Osteoblast (primary cell): ENCODE measurements around the gene NEK1. TPM values are rescaled to one million over a fixed set of nuclear protein-coding genes. Genes with fewer than 3 reads are reported as not detected.
"Not testable (repeated sequence)": the region's sequence is repeated elsewhere in the genome, so short reads cannot be mapped to it uniquely, and the experiment has no call there.

Experiments used
- DNase-seq: peaks from one replicate; pipeline ENCODE4 v3.0.0; 2011; ENCODE audit warnings: low spot score, mixed read lengths; ENCODE audit not compliant: insufficient read length; ENCODE audit errors: missing footprints
- H2AFZ ChIP-seq: 2 replicates; pipeline ENCODE4 v1.6.0; 2011; ENCODE audit warnings: mild to moderate bottlenecking, low read length
- H3K27ac ChIP-seq: 2 replicates; pipeline ENCODE4 v1.5.1; 2011; ENCODE audit warnings: mild to moderate bottlenecking, low read depth, low read length, moderate library complexity
- H3K27me3 ChIP-seq: 2 replicates; pipeline ENCODE4 v1.6.0; 2012; ENCODE audit warnings: mild to moderate bottlenecking, control low read depth, inconsistent platforms, low read length, moderate library complexity; ENCODE audit not compliant: insufficient read depth
- H3K36me3 ChIP-seq: 2 replicates; pipeline ENCODE4 v1.5.1; 2011; ENCODE audit warnings: mild to moderate bottlenecking, low read length, control low read depth, moderate library complexity; ENCODE audit not compliant: insufficient read depth
- H3K4me1 ChIP-seq: 2 replicates; pipeline ENCODE4 v1.5.1; 2011; ENCODE audit warnings: mild to moderate bottlenecking, low read length, control low read depth, moderate library complexity; ENCODE audit not compliant: insufficient read depth
- H3K4me2 ChIP-seq: 2 replicates; pipeline ENCODE4 v1.6.0; 2011; ENCODE audit warnings: mild to moderate bottlenecking, low read length; ENCODE audit not compliant: insufficient read depth
- H3K4me3 ChIP-seq: fragments of 200-600 bp; sonication (generic); 3 replicates; pipeline ENCODE4 v1.5.1; 2012; ENCODE audit warnings: mild to moderate bottlenecking, low read length, inconsistent platforms; ENCODE audit not compliant: insufficient read depth
- H3K79me2 ChIP-seq: 2 replicates; pipeline ENCODE4 v1.6.0; 2012; ENCODE audit warnings: mild to moderate bottlenecking, low read length, control low read depth, inconsistent platforms; ENCODE audit not compliant: insufficient read depth
- H3K9me3 ChIP-seq: 2 replicates; pipeline ENCODE4 v1.5.1; 2011; ENCODE audit warnings: low read depth, low read length, control low read depth
- H4K20me1 ChIP-seq: 2 replicates; pipeline ENCODE4 v1.6.0; 2012; ENCODE audit warnings: mild to moderate bottlenecking, low read length, control low read depth; ENCODE audit not compliant: insufficient read depth
- total RNA-seq: library from RNA; depleted of rRNA; stranded (reverse); fragments of >200 nt; gene quantifications from 2 replicates; pipeline ENCODE4 v1.2.3, GENCODE V29; 2012
- TF ChIP-seq, protein P1 (sequence below): IDR thresholded peaks from 2 replicates; pipeline ENCODE4 v1.5.1; 2011; ENCODE audit warnings: mild to moderate bottlenecking, low read depth, low read length, moderate library complexity; ENCODE audit errors: extremely low read depth

The NEK1 gene
- total RNA-seq, 1 donor: 9.8 TPM

DNA sequence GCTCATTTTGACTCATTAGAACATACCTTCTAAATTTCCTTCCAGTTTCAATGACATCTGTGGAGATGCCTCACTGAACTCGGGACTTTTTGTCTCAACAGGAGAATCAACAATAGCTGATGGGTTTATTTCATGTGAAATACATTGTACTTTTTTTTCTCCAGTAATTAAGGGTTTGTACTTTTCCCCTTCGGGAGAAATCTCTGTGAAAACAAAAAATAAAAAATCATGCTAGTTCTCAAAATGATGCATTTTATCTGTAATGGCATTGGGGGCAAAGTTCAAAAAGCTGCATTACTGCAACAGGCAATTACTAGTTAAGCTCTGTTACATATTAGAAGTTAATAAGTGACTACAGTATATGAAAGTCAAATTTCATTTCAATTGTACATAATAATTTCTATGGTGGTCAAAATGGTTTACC is 174.3 kb downstream of the NEK1 start:
- H3K4me2 ChIP-seq: no peak overlapping the region
- no peaks in the 10 kb centered on the region for H3K27me3 ChIP-seq
- no peak overlapping the region for H2AFZ ChIP-seq
- no peaks in the 10 kb centered on the region for H3K36me3 ChIP-seq
- no peak overlapping the region for H3K27ac ChIP-seq
- no peaks in the 10 kb centered on the region for H3K9me3 ChIP-seq
- H3K4me1 ChIP-seq: no peaks in the 10 kb centered on the region
- H3K79me2 ChIP-seq: peaks cover 10% of the 10 kb centered on the region
- TF ChIP-seq, protein P1, sequence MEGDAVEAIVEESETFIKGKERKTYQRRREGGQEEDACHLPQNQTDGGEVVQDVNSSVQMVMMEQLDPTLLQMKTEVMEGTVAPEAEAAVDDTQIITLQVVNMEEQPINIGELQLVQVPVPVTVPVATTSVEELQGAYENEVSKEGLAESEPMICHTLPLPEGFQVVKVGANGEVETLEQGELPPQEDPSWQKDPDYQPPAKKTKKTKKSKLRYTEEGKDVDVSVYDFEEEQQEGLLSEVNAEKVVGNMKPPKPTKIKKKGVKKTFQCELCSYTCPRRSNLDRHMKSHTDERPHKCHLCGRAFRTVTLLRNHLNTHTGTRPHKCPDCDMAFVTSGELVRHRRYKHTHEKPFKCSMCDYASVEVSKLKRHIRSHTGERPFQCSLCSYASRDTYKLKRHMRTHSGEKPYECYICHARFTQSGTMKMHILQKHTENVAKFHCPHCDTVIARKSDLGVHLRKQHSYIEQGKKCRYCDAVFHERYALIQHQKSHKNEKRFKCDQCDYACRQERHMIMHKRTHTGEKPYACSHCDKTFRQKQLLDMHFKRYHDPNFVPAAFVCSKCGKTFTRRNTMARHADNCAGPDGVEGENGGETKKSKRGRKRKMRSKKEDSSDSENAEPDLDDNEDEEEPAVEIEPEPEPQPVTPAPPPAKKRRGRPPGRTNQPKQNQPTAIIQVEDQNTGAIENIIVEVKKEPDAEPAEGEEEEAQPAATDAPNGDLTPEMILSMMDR: no peak
- no peak for DNase-seq
- H4K20me1 ChIP-seq: no peaks in the 10 kb centered on the region
- H3K4me3 ChIP-seq: no peak overlapping the region

DNA sequence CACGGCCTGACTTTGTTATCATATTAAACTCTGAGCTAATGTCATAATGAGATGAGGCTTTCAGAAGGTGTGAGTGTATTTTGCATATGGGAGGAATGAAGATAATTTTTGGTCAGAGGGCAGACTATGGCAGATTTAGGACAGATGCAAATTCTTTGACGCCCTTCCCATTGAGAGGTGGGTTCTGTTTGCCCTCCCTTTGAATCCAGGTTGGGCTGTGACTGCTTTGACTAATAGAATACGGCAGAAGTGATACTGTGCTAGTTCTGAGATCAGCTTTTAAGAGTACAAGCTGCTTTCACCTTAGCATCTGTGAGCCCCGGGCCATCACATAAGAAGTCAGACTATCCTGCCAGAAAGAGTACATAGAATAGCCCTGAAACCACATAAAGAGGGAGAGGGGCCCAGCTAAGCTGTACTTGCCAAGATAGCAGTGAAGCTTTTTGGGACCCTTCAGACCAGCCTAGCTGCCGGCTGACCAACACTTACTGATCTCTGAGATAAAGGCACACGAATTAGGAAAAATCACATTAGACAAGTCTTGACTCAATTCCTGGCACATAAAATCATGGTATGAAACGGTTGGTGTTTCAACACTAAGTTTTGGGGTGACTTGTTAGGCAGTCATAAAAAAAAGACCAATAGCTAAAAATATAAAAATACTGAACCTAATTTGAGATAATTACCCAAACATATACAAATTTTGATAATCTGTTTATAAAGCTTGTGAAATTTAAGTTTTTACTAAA is 174.9 kb downstream of the NEK1 start:
- no peak overlapping the region for H3K27ac ChIP-seq
- H3K27me3 ChIP-seq: no peaks in the 10 kb centered on the region
- H2AFZ ChIP-seq: no peak overlapping the region
- no peak overlapping the region for H3K4me2 ChIP-seq
- no peaks in the 10 kb centered on the region for H3K4me1 ChIP-seq
- no peaks in the 10 kb centered on the region for H4K20me1 ChIP-seq
- TF ChIP-seq, protein P1: no peak
- no peak overlapping the region for H3K4me3 ChIP-seq
- H3K79me2 ChIP-seq: peaks cover 10% of the 10 kb centered on the region
- DNase-seq: no peak
- H3K36me3 ChIP-seq: no peaks in the 10 kb centered on the region
- no peaks in the 10 kb centered on the region for H3K9me3 ChIP-seq

DNA sequence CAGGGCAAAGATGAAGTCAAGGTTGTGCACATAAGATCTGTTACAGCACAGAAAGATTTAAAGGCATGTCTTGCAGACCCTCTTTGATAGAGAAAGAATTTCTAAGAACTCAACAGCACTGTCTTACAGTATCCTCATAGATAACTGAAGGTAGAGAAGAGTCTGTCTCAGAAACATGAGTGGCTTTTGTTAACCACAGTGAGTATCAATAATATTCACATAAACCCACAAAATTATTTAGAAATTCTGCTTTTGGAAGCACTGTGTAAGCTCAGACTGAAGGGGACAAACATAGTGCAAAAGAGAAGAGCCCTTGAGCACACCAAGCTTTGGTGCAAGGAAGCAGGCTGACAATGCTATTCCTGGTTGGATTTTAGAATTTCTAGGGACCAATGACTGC is 175.6 kb downstream of the NEK1 start:
- Histone ChIP-seq H3K27me3 (no peaks in the 10 kb centered on the region), H3K4me3 (no peak overlapping the region), H3K9me3 (no peaks in the 10 kb centered on the region), H3K4me2 (no peak overlapping the region), H3K4me1 (no peaks in the 10 kb centered on the region), H3K36me3 (no peaks in the 10 kb centered on the region), H3K79me2 (peaks cover 5% of the 10 kb centered on the region), H3K27ac (no peak overlapping the region), H2AFZ (no peak overlapping the region), H4K20me1 (no peaks in the 10 kb centered on the region)
- DNase-seq: no peak
- TF ChIP-seq, protein P1: no peak

DNA sequence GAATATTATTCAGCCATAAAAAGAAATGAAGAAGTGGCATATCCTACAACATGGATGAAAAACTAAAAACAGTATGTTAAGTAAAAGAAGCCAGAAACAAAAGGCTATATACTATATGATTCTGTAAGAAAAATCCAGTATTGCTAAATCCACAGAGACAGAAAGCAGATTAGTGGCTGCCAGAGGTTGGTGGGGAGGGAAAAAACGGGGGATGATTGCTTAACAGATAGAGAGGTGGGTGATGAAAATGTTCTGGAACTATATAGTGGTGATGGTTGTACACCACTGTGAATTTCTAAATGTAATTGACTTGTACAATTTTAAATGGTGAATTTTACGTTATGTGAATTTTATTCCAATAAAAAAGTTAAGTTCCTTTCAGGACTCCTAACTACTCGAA is 184.0 kb downstream of the NEK1 start:
- DNase-seq: no peak
- TF ChIP-seq, protein P1: no peak

DNA sequence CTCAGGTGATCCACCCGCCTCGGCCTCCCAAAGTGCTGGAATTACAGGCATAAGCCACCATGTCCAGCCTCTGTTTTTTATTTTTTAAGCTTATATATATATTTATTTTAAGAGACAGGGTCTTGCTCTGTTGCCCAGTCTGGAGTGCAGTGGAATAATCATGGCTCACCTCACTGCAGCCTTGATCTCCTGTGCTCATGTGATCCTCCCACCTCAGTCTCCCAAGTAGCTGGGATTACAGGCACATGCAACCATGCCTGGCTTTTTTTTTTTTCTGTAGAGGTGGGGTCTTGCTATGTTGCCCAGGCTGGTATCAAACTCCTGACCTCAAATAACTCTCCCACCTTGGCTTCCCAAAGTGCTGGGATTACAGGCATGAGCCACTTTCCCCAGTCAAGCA is 184.7 kb downstream of the NEK1 start:
- not testable (repeated sequence) for H3K27me3 ChIP-seq, H3K9me3 ChIP-seq, H3K4me2 ChIP-seq, DNase-seq, H3K36me3 ChIP-seq, H4K20me1 ChIP-seq, H3K27ac ChIP-seq, H3K4me1 ChIP-seq, H3K79me2 ChIP-seq, H2AFZ ChIP-seq, H3K4me3 ChIP-seq

More for the DNA sequence above, 184.0 kb downstream of the NEK1 start:
- H3K4me2 ChIP-seq: no peak overlapping the region
- H3K79me2 ChIP-seq: no peaks in the 10 kb centered on the region
- no peak overlapping the region for H3K4me3 ChIP-seq
- no peaks in the 10 kb centered on the region for H3K36me3 ChIP-seq
- no peak overlapping the region for H3K27ac ChIP-seq
- no peaks in the 10 kb centered on the region for H3K9me3 ChIP-seq
- H3K4me1 ChIP-seq: no peaks in the 10 kb centered on the region
- H2AFZ ChIP-seq: no peak overlapping the region
- H3K27me3 ChIP-seq: no peaks in the 10 kb centered on the region
- H4K20me1 ChIP-seq: no peaks in the 10 kb centered on the region
